ENCODE results near the gene ECT2L. TPM values are rescaled to one million over a fixed set of nuclear protein-coding genes. Genes with fewer than 3 reads are reported as not detected.

Gene ECT2L
- total RNA-seq, 4 donors from 2014 or later, result 0.44 to 0.51 TPM; not detected in 2

DNA sequence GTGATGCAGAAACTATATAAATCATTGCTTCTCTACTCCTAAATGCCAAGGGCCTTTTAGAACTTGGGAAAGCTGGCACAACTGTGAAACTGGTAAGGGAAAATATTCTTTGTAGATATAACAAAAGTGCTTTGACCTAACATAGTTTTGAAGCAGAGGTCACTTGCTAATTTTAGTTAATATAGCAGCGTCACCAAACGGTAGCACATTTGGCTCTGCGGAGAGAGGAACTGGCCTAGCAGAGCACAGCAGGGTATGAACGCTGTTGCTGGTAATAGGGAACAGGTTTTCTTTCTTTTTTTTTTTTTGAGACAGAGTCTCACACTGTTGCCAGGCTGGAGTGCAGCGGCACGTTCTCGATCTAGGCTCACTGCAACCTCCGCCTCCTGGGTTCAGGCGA is 67.4 kb downstream of the ECT2L start:
- TF ChIP-seq, protein P1, sequence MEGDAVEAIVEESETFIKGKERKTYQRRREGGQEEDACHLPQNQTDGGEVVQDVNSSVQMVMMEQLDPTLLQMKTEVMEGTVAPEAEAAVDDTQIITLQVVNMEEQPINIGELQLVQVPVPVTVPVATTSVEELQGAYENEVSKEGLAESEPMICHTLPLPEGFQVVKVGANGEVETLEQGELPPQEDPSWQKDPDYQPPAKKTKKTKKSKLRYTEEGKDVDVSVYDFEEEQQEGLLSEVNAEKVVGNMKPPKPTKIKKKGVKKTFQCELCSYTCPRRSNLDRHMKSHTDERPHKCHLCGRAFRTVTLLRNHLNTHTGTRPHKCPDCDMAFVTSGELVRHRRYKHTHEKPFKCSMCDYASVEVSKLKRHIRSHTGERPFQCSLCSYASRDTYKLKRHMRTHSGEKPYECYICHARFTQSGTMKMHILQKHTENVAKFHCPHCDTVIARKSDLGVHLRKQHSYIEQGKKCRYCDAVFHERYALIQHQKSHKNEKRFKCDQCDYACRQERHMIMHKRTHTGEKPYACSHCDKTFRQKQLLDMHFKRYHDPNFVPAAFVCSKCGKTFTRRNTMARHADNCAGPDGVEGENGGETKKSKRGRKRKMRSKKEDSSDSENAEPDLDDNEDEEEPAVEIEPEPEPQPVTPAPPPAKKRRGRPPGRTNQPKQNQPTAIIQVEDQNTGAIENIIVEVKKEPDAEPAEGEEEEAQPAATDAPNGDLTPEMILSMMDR (IDR thresholded peaks at IDR 0.05; ENCODE audit: low read depth), result no peak

DNA sequence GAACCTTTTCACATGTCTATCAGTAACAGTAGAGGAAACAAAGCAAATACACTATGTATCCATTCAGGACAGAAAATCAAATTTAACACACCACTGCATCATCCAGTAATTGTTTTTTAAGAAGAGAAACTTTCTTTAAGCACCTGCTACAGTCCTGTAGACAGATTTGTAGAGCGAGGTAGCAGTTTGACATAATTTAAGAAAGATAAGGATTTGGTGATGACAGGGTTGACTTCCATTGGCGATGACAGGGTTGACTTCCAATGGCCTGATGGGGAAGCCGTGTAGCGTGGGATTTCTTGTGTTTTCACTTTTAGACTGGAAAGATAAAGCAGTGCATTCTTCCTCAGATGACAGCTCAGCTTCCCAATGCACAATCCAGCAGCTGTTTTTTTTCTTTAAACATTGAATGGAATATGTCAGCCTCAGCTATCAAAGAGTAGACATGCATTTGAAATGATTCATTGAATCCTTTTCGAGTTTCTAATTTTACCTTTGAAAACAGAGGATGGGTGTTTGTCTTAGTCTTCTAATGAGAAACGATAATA is 68.5 kb downstream of the ECT2L start:
- TF ChIP-seq, protein P1 (IDR thresholded peaks at IDR 0.05; ENCODE audit: low read depth), result no peak

DNA sequence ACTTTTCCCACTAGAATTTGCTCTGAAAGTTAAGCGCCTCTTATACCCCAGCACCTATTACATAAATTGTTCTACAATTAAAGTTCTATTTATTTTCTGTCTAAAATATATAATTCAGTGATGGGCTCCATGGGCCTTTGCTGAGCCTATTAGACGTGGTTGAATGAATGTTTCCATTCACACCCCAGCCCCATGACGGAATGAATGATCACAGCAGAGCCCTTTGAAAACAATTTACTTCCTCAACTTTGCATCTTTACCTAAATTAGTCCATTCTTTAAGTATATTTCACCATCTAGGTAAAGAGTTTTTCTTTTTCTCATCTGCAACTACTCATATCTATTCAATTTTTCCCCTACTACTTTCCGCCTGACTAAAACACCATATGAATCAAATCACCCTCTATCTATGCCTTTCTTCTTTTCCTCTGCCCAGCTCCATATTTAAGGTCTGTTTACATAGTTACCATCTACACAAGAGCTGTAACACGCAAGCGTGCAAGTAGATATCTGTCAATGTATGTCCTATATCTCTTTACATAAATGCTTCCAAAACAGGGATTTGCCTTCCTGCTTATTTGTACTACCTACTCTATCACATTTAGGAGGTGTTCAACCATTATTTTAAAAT is 69.7 kb downstream of the ECT2L start:
- TF ChIP-seq, protein P1 (IDR thresholded peaks at IDR 0.05; ENCODE audit: low read depth), result no peak

DNA sequence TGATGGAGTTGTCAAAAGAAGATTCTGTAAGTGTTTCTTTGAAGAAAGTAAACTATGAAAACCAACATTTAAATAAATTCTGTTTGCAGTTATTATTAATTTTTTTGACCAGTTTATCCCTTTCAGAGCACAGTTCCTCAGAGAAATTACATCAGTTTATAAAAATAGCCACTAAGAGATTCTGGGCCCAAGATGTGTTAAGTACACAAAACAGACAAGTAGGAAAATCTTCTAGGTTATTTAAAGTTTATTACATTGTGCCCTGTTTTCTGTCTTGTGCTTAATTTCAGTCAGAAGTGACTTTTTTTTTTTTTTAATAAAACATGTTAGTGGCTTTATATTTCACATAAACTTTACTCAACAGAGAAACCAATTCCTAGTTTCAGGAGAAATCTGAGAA is 72.3 kb downstream of the ECT2L start:
- TF ChIP-seq, protein P1 (IDR thresholded peaks at IDR 0.05; ENCODE audit: low read depth), result no peak

DNA sequence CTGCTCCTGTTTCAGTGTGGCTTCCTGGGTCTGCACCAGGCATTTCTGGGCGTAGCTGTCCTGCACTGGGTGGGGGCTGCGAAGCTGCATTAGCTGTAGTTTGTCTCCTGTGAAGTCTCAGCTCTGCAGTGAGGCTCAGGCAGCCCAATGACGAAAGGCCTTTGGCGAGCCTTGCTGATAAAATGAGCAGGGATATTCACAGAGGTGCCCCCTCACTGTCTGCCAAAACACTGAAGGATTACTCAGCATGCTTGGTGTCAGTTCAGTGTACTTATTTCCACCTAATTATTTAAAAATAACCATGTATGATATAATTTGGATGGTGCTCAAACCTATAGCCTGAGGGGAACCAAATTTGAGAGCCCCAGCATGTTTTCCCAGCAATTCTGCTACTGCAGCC is 73.5 kb downstream of the ECT2L start:
- TF ChIP-seq, protein P1 (IDR thresholded peaks at IDR 0.05; ENCODE audit: low read depth), result no peak

DNA sequence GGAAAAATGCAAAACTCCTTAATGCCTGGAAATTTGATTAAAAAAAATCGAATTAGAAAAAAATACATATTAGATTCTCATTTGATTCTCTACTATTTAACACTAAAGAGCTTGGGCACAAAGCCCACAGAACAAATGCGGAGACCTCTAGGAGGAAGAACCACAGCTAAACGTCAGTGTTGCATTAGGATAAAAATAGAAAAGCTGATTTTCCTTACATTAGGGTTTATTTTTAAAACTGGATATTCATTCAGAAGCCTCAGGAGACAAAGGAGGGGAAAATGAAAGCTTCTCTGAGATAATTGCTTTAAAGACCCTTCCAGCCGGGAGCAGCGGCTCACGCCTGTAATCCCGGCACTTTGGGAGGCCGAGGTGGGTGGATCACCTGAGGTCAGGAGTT is 77.3 kb downstream of the ECT2L start:
- TF ChIP-seq, protein P1 (IDR thresholded peaks at IDR 0.05; ENCODE audit: low read depth), result no peak

DNA sequence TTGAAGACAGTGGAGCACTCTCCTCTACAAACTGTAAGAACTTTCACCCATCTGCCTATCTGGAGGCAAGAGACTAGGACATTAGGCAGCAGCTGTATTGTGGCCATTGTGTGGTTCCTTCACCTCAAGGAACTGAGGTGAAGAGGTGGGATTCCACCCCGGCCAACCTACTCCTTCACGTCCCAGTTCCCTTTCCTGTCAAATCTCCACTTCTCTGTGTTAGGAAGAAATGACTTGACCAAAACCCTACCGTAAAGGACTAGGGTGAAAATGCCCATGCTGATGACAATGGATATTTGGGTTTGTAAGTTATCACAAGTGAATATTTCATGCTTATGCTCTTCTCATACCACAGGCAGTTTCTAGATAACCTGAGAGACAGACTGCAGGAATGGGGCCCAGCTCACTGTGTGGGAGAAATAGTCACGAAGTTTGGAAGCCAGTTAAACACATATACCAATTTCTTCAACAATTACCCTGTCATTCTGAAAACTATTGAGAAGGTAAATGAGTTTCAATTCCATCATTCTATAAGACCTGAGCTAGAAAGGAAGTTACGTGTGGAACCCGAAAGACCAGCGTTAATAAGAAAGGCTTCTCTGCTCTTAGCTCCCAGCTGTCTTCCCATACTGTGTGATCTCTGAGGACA is 86.6 kb downstream of the ECT2L start:
- TF ChIP-seq, protein P1 (IDR thresholded peaks at IDR 0.05; ENCODE audit: low read depth), result no peak
